Breast epithelium (tissue), 3 donors: ENCODE results near the gene TMEM100.

Source experiments
- POLR2A ChIP-seq: fragments of 450-650 bp; IDR thresholded peaks from one replicate; pipeline ENCODE4 v1.6.1; 2016; ENCODE audit warnings: antibody characterized with exemption, mild to moderate bottlenecking, moderate library complexity
- TF ChIP-seq, protein P1 (sequence below), 3 donors: fragments of 450-650 bp; IDR thresholded peaks; one replicate each; pipeline ENCODE4 v1.5.1; 2016 to 2017; ENCODE audit warnings: antibody characterized with exemption in 3 of 3, mild to moderate bottlenecking in 3 of 3, moderate library complexity in 3 of 3

DNA sequence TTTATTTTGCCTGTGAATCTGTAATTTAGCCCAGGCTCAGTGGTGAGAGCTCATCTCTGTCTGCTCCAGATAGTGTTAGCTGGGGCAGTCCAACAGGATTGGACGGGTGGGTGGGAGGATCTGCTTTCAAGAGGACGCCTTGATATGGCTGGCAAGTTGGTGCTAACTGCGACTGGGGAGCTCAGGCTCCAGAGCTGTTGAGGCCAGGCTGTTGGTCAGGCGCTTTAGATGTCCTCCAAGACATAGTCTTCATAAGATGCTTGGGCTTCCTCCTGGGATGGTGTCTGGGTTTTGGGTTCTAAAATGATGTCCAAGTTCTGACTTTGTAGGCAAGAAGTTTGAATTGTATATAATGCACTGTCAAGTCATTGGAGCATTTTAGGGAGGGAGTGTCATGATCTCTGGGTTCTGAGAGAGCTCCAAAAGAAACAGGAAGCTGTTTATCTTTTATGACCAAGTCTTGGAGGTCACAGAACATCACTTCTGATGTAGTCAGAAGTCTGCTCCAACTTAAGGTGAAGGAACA, 15.4 kb upstream of the TMEM100 start:
- TF ChIP-seq, protein P1, sequence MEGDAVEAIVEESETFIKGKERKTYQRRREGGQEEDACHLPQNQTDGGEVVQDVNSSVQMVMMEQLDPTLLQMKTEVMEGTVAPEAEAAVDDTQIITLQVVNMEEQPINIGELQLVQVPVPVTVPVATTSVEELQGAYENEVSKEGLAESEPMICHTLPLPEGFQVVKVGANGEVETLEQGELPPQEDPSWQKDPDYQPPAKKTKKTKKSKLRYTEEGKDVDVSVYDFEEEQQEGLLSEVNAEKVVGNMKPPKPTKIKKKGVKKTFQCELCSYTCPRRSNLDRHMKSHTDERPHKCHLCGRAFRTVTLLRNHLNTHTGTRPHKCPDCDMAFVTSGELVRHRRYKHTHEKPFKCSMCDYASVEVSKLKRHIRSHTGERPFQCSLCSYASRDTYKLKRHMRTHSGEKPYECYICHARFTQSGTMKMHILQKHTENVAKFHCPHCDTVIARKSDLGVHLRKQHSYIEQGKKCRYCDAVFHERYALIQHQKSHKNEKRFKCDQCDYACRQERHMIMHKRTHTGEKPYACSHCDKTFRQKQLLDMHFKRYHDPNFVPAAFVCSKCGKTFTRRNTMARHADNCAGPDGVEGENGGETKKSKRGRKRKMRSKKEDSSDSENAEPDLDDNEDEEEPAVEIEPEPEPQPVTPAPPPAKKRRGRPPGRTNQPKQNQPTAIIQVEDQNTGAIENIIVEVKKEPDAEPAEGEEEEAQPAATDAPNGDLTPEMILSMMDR (IDR thresholded peaks at IDR 0.05) = no peak
- TF ChIP-seq POLR2A = no peak
